Left cardiac atrium (tissue), 4 donors: ENCODE data around the gene CCDC63. TPM values are rescaled to one million over a fixed set of nuclear protein-coding genes. Genes with fewer than 3 reads are reported as not detected.

Experiments used
- ATAC-seq, 2 donors: fragments of 200-7000 bp; cut with Tn5 transposase; one replicate each; pipeline ENCODE4 v1.9.1; 2020; ENCODE audit warnings: mild to moderate bottlenecking in 2 of 2, moderate library complexity in 2 of 2
- DNase-seq: peaks from one replicate; pipeline ENCODE4 v3.0.0-alpha.2; 2020
- intact Hi-C, 2 donors: fragments of 100-400 bp; cut with DNase I; formaldehyde crosslinking; loops; one replicate each; pipeline versions ENCODE4 v1.14.1 to v1.15.1; 2022 to 2023
- total RNA-seq, 2 donors: library from RNA; stranded (reverse); fragmentation: NEBNext Ultra II Directional; extraction: Animal tissue kit (Norgen Biotek cat#: 25700); gene quantifications; one replicate each; pipeline ENCODE4 v1.2.1, GENCODE V29; 2021
- donor health status: DM: no; HTN: yes; CAD: no.
- donor health status: DM: no; HTN: yes; CAD: no; lungs with severe emphysema.
- donor health status: DM: yes; HTN: yes; CAD: no.
- donor health status: Dilated cardiomyopathy.

The CCDC63 gene
- total RNA-seq, 2 donors from 2014 or later, result not detected

GRCh38 chr12:110913119-110914056 is 66.6 kb downstream of the CCDC63 start:
- intact Hi-C loops, result no loop called here
- no peak for DNase-seq

DNA sequence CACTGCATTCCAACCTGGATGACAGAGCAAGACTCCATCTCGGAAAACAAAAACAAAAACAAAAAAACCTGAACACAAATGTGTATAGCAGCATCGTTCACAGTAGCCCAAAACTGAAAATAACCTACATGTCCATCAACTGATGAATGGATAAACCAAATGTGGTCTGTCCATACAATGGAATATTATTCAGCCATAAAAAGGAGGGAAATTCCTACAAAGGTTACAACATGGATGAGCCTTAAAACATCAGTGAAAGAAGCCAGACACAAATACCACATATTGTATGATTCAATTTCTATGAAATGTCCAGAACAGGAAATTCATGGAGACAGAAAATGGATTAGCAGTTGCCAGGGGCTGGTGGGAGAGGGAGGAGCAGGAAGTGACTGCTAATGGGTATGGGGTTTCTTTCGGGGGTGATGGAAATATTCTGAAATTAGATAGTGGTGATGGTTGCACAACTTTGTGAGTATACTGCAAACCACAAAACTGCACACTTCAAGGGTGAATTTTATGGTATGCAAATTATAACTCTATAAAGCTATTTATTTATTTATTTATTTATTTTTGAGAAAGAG is 69.6 kb downstream of the CCDC63 start:
- no peak for DNase-seq
- intact Hi-C loops, result no loop called here

More at GRCh38 chr12:110913119-110914056, 66.6 kb downstream of the CCDC63 start:
- ATAC-seq, result no peak

DNA sequence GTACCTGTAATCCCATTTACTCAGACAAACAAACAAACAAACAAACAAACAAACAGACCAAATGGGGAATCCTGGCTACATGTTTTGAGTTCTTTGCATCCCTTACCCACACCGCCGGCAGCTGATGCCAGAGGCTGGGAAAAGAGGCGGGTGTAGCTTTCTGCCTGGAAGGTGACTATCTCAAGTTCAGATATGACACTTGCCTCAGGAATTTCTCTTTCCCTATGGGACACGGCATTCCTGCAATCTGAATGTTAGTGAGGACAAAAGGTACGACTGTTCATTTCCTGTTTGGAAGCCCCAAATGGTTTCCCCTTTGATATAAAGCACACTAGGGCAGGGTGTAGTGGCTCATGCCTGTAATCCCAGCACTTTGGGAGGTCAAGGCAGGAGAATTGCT is 70.7 kb downstream of the CCDC63 start:
- ATAC-seq, result no peak

More for the DNA sequence above, 69.6 kb downstream of the CCDC63 start:
- no peak for ATAC-seq

DNA sequence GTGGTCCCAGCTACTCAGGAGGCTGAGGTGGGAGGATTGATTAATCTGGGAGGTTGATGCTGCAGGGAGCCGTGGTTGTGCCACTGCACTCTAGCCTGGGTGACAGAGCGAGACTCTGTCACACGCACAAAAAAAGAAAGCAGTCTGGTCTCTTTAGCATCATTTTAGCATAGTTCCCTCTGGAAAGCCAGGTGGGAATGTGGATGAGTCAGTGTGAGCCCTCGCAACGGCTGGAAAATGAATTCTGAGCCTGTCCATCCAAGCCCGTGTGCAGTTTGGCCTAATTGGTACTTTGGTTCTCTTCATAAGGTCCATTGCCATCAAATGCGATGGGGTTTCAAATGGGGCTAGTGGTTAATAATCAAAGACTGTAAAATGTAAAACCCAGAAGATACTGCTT is 71.2 kb downstream of the CCDC63 start:
- DNase-seq (no peak), ATAC-seq (no peak)
- intact Hi-C loops, result no loop called here

More for the DNA sequence above, 70.7 kb downstream of the CCDC63 start:
- intact Hi-C loops, result no loop called here
- no peak for DNase-seq

DNA sequence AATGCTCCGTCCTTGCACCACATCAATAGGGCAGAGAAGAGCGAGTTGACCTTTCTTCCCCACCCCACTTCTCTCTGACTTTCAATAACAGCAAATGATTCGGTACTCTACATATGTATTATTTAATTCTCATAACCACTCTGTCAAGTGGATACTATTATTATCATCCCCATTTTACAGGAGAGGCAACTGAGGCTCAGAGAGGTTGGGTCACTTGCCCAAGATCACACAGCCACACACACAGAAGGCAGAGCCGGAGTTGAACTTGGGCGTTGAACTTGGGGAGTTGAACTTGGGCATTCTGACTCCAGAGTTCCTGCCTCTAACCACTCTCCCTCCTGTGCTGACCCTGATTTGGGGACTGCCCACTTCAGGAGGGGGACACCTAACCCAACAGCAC is 72.9 kb downstream of the CCDC63 start:
- ATAC-seq, result no peak
- intact Hi-C loops, result no loop called here
- no peak for DNase-seq

DNA sequence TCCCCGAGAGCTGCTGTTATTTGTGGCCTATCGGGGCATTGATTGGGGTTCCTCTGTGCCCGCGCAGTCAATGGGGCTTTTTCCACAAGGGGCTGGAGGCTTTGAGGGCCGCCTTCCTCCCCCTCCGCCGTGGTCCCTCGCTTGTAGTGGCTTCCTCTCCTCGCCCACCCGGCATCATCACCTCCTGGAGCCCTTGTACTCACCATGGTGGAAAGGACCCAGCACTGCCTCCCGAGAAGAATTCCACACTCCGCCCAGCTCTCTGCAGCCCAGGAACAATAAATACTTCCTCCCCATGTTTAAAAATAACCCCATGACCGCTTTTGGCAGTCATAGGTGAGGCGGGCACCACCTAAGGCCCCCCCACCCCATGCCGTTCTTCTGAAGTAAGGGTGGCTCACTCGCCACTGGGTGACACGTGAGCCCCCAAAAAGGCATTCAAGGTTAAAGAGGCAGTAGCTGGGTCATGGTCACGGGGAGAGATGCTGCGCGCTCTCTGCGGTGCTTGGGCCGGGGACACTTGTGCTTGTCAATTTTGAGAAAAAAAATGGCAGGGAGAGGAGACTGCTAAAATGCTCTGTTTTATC is 73.6 kb downstream of the CCDC63 start, which contains the start of gene MYL2:
MYL2 (minus strand) TSS at position 256 of the 587 bp plus-strand sequence; CDS start at position 206, 50 bp downstream.
- ATAC-seq (peak; percentile 53 to 58), DNase-seq (no peak)
- intact Hi-C loops, result no loop called here

GRCh38 chr12:110921262-110921661 is 74.5 kb downstream of the CCDC63 start:
- intact Hi-C loops, result no loop called here
- ATAC-seq (peak in 1 of 2 donors; percentile 11), DNase-seq (no peak)

DNA sequence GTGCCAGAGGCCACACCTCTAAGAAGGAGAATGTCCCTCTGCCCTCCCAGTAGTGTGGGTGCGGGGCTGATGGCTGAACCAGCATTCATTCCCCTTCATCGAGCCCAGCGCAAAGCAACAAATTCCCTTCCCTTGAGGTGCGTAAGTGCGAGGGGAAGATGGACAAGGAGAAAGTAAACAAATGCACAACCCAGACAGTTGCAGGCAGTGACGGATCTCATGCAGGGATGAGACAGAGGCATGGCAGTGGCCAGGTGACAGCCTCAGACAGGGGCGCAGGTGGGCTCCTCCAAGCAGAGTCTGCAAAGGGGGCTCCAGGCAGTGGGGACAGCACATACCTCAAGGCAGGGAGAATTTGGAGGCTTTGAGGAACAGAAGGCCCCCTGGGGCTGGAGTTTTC is 75.9 kb downstream of the CCDC63 start:
- intact Hi-C loops, result no loop called here
- ATAC-seq, result no peak
- DNase-seq, result no peak

DNA sequence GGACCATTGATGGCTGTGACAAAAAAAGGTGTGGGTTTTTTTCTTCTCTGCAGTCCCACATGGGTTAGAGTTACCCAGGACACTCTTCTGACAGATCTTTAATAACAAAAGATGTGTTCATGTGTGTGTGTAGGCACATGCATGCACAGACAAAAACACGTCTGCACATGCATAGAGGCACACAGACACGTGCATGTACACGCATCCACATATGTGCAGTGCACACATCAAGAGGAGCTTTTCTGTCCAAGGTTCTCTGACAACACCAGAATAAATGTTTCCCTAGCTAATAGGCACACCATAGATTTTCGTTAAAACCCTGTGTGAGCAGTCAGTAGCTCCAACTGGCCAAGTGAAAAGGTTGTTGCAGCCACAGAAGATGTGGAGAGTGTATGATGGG is 76.4 kb downstream of the CCDC63 start:
- ATAC-seq (no peak), DNase-seq (no peak)
- intact Hi-C loops, result no loop called here

DNA sequence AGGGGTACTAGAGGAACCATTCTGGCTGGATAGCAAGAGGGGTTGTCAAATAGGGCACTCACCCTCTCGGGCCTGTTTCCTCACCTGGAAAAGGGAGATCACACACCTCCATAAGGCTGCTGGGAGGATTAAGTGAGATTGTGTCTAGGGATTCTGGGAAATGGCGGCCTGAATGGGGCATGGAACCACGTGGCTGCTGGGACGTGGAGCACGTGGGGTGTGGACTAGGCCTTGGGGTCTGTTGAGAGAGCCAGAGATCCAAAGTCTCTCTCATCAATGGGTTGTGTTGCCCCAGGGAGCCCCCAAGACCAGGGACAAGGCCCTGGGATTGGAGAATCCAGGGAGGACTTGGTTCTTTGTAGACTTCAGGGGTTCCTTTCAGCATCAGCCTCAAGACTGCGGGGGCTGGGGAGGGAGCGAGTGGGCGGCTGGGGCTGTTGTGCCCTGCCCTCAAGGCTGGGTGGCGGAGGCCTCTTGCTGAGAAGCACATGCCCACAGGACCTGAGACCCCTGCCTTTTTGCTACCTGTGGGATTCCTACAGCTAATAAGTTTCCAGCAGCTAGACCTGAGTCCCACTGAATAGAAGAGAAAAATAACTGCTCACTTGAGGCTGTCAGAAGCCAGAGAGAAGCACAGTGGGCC is 77.0 kb downstream of the CCDC63 start:
- DNase-seq (no peak), ATAC-seq (no peak)
- intact Hi-C loops, result no loop called here

DNA sequence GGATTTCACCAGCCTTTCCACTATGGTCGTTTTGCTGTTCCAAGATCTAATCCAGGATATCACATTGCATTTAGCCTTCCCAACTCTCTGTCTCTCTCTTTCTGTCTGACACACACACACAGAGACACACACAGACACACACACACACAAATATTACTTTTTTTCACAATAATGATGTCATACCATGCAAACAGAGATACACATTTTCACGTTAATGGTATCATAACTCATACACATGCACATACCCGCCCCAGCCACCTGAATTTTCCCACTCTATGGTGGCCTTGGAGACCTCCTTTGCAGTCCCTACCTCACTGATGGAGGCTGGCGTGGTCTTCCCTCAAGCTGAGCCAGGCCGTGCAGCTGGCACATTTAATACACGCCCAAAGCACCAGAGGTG is 80.8 kb downstream of the CCDC63 start:
- ATAC-seq (no peak), DNase-seq (no peak)
- intact Hi-C loops, result no loop called here

- DNase-seq (peak; percentile 41), ATAC-seq (peak; percentile 75 to 83)
- intact Hi-C loops, result no loop called here
These were observed 81.9 kb downstream of the CCDC63 start for GRCh38 chr12:110928700-110929099.

- ATAC-seq (no peak), DNase-seq (no peak)
- intact Hi-C loops, result loop anchor here in 1 of 2 donors (10.0 kb wide), 1 partner anchor 375 kb away; no protein-coding TSS in a partner anchor
These were observed 83.0 kb downstream of the CCDC63 start for GRCh38 chr12:110929818-110930217.

GRCh38 chr12:110930348-110931314 is 83.8 kb downstream of the CCDC63 start:
- intact Hi-C loops, result loop anchor here in 1 of 2 donors (10.0 kb wide), 1 partner anchor 374 kb away; no protein-coding TSS in a partner anchor
- DNase-seq (no peak), ATAC-seq (no peak)

GRCh38 chr12:110931315-110931728 is 84.5 kb downstream of the CCDC63 start:
- DNase-seq (peak; percentile 58), ATAC-seq (peak; percentile 88 to 93)
- intact Hi-C loops, result loop anchor here in 1 of 2 donors (10.0 kb wide), 1 partner anchor 373 kb away; no protein-coding TSS in a partner anchor

DNA sequence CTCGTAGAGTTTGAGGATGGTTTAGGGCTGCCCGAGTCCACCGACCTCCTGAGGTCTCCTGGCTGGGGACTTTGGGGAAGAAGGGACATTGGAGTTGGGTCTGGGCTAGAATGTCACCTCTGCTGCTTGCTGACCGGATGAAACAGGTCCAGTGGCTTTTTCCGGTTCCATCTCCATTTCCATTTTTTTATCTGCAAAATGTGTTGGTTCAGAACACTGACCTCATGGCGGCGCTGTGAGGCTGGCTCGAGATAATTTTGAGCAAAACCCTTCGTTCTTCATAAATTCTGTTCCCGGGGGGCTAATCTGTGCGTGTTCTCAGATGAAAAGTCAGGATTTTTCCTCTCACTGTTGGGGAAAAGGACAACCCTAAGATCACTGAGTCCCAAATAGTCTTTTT is 85.3 kb downstream of the CCDC63 start:
- ATAC-seq, result no peak
- intact Hi-C loops, result loop anchor here in 1 of 2 donors (10.0 kb wide), 1 partner anchor 373 kb away; no protein-coding TSS in a partner anchor
- DNase-seq, result no peak

DNA sequence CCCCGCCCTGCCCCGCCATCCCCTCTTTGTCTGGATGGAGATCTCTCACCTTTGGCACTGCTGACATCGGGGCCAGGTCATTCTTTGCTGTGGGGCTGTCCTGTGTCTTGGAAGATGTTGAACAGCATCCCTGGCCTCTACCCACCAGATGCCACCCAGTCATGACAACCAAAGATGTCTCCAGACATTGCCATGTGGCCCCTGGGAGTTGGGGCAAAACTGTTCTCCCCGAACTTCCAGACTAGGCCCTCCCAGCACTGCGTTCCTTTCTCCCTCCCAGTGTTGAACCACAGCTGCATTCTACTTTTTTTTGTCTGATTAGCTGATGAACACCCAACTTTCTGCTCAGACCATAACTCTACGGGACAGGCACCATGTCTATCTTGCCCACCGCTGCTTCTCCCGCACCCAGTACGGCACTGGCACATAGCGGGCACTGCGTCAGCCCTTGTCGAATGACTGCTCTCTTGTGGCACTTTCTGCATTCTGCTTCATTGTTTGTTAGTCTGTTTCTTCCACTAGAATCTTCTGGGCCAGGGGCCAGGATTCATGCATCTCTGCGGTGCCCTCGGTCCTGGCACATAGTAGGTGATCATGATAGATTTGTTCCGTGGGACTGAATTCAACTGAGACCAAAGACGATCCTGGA is 86.7 kb downstream of the CCDC63 start:
- DNase-seq (no peak), ATAC-seq (no peak)
- intact Hi-C loops, result loop anchor here in 1 of 2 donors (10.0 kb wide), 1 partner anchor 371 kb away; no protein-coding TSS in a partner anchor
